ENCODE data around the gene NUP50.
"Not testable (repeated sequence)": the region's sequence is repeated elsewhere in the genome, so short reads cannot be mapped to it uniquely, and the experiment has no call there.

NUP50 gene

GRCh38 chr22:45159652-45160462, 3.9 kb upstream of the NUP50 start:
- DNase-seq (ENCODE audit: low spot score): no peak

- DNase-seq (ENCODE audit: low spot score): no peak
These were observed 1.2 kb upstream of the NUP50 start for GRCh38 chr22:45162531-45162930.

GRCh38 chr22:45163099-45163450, 650 bp upstream of the NUP50 start:
- DNase-seq (ENCODE audit: low spot score): peak; percentile 58

- peak; percentile 52 for DNase-seq (ENCODE audit: low spot score)
These were observed 754 bp downstream of the NUP50 start for GRCh38 chr22:45164270-45165088.

GRCh38 chr22:45166932-45167331, 3.2 kb downstream of the NUP50 start:
- DNase-seq (ENCODE audit: low spot score): no peak

GRCh38 chr22:45169591-45170466, 6.1 kb downstream of the NUP50 start:
- no peak for DNase-seq (ENCODE audit: low spot score)

- no peak for DNase-seq (ENCODE audit: low spot score)
These were observed 8.1 kb downstream of the NUP50 start for GRCh38 chr22:45171830-45172229.

- no peak for DNase-seq (ENCODE audit: low spot score)
These were observed 9.3 kb downstream of the NUP50 start for GRCh38 chr22:45172881-45173585.

GRCh38 chr22:45179276-45180049, 15.7 kb downstream of the NUP50 start:
- DNase-seq (ENCODE audit: low spot score): no peak

- DNase-seq (ENCODE audit: low spot score): no peak
These were observed 16.5 kb downstream of the NUP50 start for GRCh38 chr22:45180146-45180679.

- no peak for DNase-seq (ENCODE audit: low spot score)
These were observed 17.5 kb downstream of the NUP50 start for GRCh38 chr22:45181240-45181639.

GRCh38 chr22:45181766-45182165, 18.0 kb downstream of the NUP50 start:
- DNase-seq (ENCODE audit: low spot score): no peak

GRCh38 chr22:45183974-45184373, 20.2 kb downstream of the NUP50 start:
- no peak for DNase-seq (ENCODE audit: low spot score)

- no peak for DNase-seq (ENCODE audit: low spot score)
These were observed 22.2 kb downstream of the NUP50 start for GRCh38 chr22:45185718-45186514.

- DNase-seq (ENCODE audit: low spot score): no peak
These were observed 24.2 kb downstream of the NUP50 start for GRCh38 chr22:45187891-45188290.

GRCh38 chr22:45188779-45189178, 25.1 kb downstream of the NUP50 start:
- DNase-seq (ENCODE audit: low spot score): no peak

GRCh38 chr22:45190202-45190872, 26.6 kb downstream of the NUP50 start:
- no peak for DNase-seq (ENCODE audit: low spot score)

- DNase-seq (ENCODE audit: low spot score): not testable (repeated sequence)
These were observed 28.0 kb downstream of the NUP50 start for GRCh38 chr22:45191746-45192145.

GRCh38 chr22:45192701-45193187, 29.0 kb downstream of the NUP50 start:
- DNase-seq (ENCODE audit: low spot score): no peak

Data from AG08396 (cell line).